GM08714 (cell line): Measurements from ENCODE around the gene SEC14L6.
"Not testable (repeated sequence)": the region's sequence is repeated elsewhere in the genome, so short reads cannot be mapped to it uniquely, and the experiment has no call there.

Experiments used
- H3K4me3 ChIP-seq: fragments of 200-500 bp; sonication (Bioruptor generic); 2 replicates; pipeline ENCODE4 v1.5.1; 2014; ENCODE audit warnings: mild to moderate bottlenecking, low read length, inconsistent platforms
- ZNF274 ChIP-seq: IDR thresholded peaks from 2 replicates; pipeline ENCODE4 v1.6.1; 2012; ENCODE audit warnings: mild to moderate bottlenecking, low read depth, low read length

SEC14L6 gene

GRCh38 chr22:30573594-30574094 is 27.1 kb upstream of the SEC14L6 start:
- no peak for TF ChIP-seq ZNF274
- no peak overlapping the region for H3K4me3 ChIP-seq

GRCh38 chr22:30572840-30573593 is 26.5 kb upstream of the SEC14L6 start:
- no peak for TF ChIP-seq ZNF274
- no peak overlapping the region for H3K4me3 ChIP-seq

- no peak overlapping the region for H3K4me3 ChIP-seq
- no peak for TF ChIP-seq ZNF274
These were observed 25.7 kb upstream of the SEC14L6 start for GRCh38 chr22:30572210-30572609.

DNA sequence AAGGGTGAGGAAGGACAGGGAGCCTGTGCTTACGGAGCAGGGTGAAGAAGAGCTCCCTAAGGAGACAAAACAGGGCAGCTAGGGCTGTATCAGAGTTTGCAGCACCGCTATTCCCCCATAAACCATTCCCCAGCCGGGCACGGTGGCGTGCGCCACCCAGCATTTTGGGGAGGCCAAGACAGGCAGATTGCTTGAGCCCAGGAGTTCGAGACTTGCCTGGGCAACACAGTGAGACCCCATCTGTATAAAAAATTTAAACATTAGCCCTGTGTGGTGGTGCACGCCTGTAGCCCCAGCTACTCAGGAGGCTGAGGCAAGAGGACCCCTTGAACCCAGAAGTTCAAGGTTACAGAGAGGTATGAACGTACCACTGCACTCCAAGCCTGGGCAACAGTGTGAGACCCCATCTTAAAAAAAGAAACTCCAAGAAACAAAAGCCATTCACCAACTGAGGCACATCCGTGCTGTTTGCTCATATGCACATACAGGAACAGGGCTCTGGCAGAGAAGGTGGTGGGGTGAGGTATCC is 23.2 kb upstream of the SEC14L6 start:
- no peak for TF ChIP-seq ZNF274
- no peak overlapping the region for H3K4me3 ChIP-seq

- H3K4me3 ChIP-seq: no peak overlapping the region
- no peak for TF ChIP-seq ZNF274
These were observed 21.7 kb upstream of the SEC14L6 start for GRCh38 chr22:30568137-30568805.

DNA sequence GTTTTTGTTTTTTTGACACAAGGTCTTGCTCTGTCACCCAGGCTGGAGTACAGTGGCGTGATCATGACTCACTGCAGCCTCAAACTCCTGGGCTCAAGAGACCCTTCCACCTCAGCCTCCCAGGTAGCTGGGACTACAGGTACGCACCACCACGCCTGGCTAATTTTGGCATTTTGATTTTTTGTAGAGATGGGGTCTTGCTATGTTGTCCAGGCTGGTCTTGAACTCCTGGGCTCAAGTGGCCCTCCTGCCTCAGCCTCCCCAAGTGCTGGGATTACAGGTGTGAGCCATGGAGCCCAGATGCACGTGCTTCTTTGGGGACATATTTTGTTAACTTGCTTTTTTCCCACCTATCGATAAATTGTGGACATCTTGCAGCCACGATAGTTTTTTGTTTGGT is 20.7 kb upstream of the SEC14L6 start:
- H3K4me3 ChIP-seq: not testable (repeated sequence)

GRCh38 chr22:30566125-30566524 is 19.6 kb upstream of the SEC14L6 start:
- TF ChIP-seq ZNF274: no peak
- no peak overlapping the region for H3K4me3 ChIP-seq

DNA sequence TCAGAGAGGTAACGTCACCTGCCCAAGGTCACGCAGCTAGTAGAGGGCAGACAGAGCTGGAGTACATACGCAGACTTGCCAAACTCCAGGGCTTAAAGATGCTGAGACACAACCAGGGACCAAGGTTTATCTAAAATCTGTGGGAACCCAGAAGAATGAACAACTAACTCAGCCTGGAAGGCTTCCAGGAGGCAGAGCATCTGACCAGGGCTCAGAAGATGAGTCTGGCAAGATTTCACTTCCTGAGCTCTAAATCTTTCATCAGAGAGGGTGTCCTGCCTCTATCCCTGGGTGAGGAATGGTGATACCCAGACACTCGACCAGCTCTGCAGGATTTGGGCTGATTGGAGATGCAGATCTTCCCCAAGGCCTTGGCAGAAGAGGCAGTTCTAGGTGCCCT is 18.8 kb upstream of the SEC14L6 start:
- H3K4me3 ChIP-seq: no peak overlapping the region
- TF ChIP-seq ZNF274: no peak

GRCh38 chr22:30564761-30565119 is 18.2 kb upstream of the SEC14L6 start:
- no peak overlapping the region for H3K4me3 ChIP-seq
- TF ChIP-seq ZNF274: no peak

DNA sequence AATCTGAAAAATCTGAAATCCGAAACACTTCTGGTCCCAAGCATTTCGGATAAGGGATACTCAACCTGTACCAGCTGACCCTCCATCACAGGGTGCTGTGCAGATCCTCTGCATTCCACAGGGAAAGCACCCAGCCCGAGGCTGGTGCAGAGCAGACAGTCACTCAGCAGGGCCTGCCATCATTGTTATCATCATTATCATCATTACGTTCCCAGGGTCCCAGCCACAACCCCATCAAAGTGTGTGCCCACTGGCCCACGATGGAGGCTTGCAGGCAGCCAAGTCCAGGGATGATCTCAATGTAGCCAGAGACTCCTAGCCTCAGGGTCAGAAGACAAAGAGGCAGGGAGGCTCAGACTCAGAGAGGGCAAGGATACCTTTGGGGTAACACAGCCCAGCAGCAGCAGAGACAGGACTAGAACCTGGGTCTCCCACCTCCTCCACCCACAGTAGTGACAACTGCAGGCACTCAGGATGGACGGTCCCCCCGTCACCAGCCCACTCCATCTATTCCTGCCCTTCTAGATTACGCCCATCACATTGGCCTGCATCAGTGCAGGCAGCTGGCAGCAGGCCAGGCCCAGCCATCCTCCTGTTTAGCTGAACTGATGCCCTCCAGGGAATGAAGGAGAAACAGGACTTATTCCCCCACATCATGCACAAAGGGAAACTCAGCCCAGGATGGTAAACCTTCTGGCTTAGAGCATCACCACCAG is 17.7 kb upstream of the SEC14L6 start:
- no peak for TF ChIP-seq ZNF274

GRCh38 chr22:30562366-30562765 is 15.8 kb upstream of the SEC14L6 start:
- H3K4me3 ChIP-seq: no peak overlapping the region
- no peak for TF ChIP-seq ZNF274

More for the DNA sequence above, 17.7 kb upstream of the SEC14L6 start:
- no peak overlapping the region for H3K4me3 ChIP-seq

GRCh38 chr22:30561402-30562189 is 15.1 kb upstream of the SEC14L6 start:
- TF ChIP-seq ZNF274: no peak
- no peak overlapping the region for H3K4me3 ChIP-seq

DNA sequence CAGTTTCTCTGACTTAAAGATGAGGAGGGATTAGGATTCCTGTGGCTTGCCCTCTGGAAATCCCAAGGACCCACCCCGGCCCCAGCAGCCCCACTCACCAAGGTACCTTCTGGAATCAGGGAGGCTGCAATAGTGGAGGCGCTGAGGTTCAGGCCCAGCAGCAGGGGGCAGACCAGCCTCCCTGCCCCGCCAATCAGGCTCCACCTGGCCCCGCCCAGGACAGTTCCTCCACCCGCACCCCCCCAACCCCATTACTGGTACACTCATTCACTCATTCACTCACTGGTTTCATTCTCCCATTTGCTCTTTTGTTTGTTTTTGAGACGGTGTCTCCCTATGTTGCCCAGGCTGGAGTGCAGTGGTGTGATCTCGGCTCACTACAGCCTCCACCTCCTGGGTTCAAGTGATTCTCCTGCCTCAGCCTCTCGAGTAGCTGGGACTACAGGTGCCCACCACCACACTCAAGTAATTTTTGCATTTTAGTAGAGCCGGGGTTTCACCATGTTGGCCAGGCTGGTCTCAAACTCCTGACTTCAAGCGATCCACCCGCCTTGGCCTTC is 14.2 kb upstream of the SEC14L6 start:
- H3K4me3 ChIP-seq: not testable (repeated sequence)

GRCh38 chr22:30559889-30560288 is 13.3 kb upstream of the SEC14L6 start:
- TF ChIP-seq ZNF274: no peak
- H3K4me3 ChIP-seq: no peak overlapping the region
